WTC11 (cell line): ENCODE data around the gene OBSCN. TPM values are rescaled to one million over a fixed set of nuclear protein-coding genes. Genes with fewer than 3 reads are reported as not detected.
A peak's percentile ranks its signal among the peaks of the same experiment; 100 is the strongest.

Experiments
- ATAC-seq: fragments of 200-7000 bp; cut with Tn5 transposase; 2 replicates; pipeline ENCODE4 v1.10.0; 2021; ENCODE audit warnings: mild to moderate bottlenecking, moderate library complexity
- CTCF ChIA-PET: fragments of 300-600 bp; sonication (Branson Sonifier 250); formaldehyde crosslinking; loops from one replicate; lab custom pipeline; 2021; ENCODE audit warnings: antibody characterized with exemption; lab: Charles Lee
- POLR2A ChIA-PET: fragments of 350-600 bp; sonication (Branson Sonifier 250); formaldehyde crosslinking; loops from one replicate; lab custom pipeline; 2021; ENCODE audit warnings: antibody characterized with exemption; lab: Charles Lee
- DNase-seq: peaks from one replicate; pipeline ENCODE4 v3.0.0; 2021; ENCODE audit warnings: low spot score
- H3K27ac Mint-ChIP-seq: 2 replicates; pipeline ENCODE4 v1.8.0; 2021; ENCODE audit warnings: mixed read lengths
- H3K27me3 Mint-ChIP-seq: 2 replicates; pipeline ENCODE4 v1.8.0; 2021; ENCODE audit warnings: low read depth, mild to moderate bottlenecking, moderate library complexity, mixed read lengths
- H3K36me3 Mint-ChIP-seq: 2 replicates; pipeline ENCODE4 v1.8.0; 2021; ENCODE audit warnings: mixed read lengths
- H3K4me1 Mint-ChIP-seq: 2 replicates; pipeline ENCODE4 v1.8.0; 2022; ENCODE audit warnings: mixed read lengths
- H3K4me3 Mint-ChIP-seq: 2 replicates; pipeline ENCODE4 v1.8.0; 2021; ENCODE audit warnings: mild to moderate bottlenecking, moderate library complexity, mixed read lengths
- H3K9me3 Mint-ChIP-seq: 2 replicates; pipeline ENCODE4 v1.8.0; 2021; ENCODE audit warnings: mixed read lengths
- ARID4B ChIP-seq: sonication (generic); formaldehyde crosslinking; IDR thresholded peaks from 2 replicates; pipeline ENCODE4 v1.8.0; 2023; ENCODE audit warnings: missing genetic modification reagents, mild to moderate bottlenecking, borderline replicate concordance
- ATF1 ChIP-seq: sonication (generic); formaldehyde crosslinking; IDR thresholded peaks from 2 replicates; pipeline ENCODE4 v1.8.1; 2023; ENCODE audit warnings: mild to moderate bottlenecking, moderate library complexity, missing genetic modification reagents
- ATF2 ChIP-seq: sonication (generic); formaldehyde crosslinking; IDR thresholded peaks from 2 replicates; pipeline ENCODE4 v1.8.1; 2022; ENCODE audit warnings: low read depth, missing genetic modification reagents, borderline replicate concordance
- CBFB ChIP-seq: sonication (generic); formaldehyde crosslinking; IDR thresholded peaks from 2 replicates; pipeline ENCODE4 v1.8.1; 2022; ENCODE audit warnings: mild to moderate bottlenecking, low read depth, missing genetic modification reagents
- E2F1 ChIP-seq: sonication (generic); formaldehyde crosslinking; IDR thresholded peaks from 2 replicates; pipeline ENCODE4 v1.8.0; 2022; ENCODE audit warnings: mild to moderate bottlenecking, missing genetic modification reagents
- EMX1 ChIP-seq: fragments of 250-450 bp; sonication (Bioruptor Pico); IDR thresholded peaks from 2 replicates; pipeline ENCODE4 v1.8.0; 2021; ENCODE audit warnings: mild to moderate bottlenecking
- ESRRA ChIP-seq: sonication (generic); formaldehyde crosslinking; IDR thresholded peaks from 2 replicates; pipeline ENCODE4 v1.8.1; 2022; ENCODE audit warnings: mild to moderate bottlenecking, missing genetic modification reagents, borderline replicate concordance
- FOXJ3 ChIP-seq: sonication (generic); formaldehyde crosslinking; IDR thresholded peaks from 2 replicates; pipeline ENCODE4 v1.9.0; 2021; ENCODE audit warnings: missing genetic modification reagents, mild to moderate bottlenecking, borderline replicate concordance
- FOXK1 ChIP-seq: sonication (generic); formaldehyde crosslinking; IDR thresholded peaks from 2 replicates; pipeline ENCODE4 v1.8.0; 2022; ENCODE audit warnings: mild to moderate bottlenecking, moderate library complexity, missing genetic modification reagents
- JUN ChIP-seq: sonication (generic); formaldehyde crosslinking; IDR thresholded peaks from 2 replicates; pipeline ENCODE4 v1.8.0; 2023; ENCODE audit warnings: mild to moderate bottlenecking, missing genetic modification reagents
- MYBL2 ChIP-seq: sonication (generic); formaldehyde crosslinking; IDR thresholded peaks from 2 replicates; pipeline ENCODE4 v1.8.1; 2023; ENCODE audit warnings: mild to moderate bottlenecking, moderate library complexity, missing genetic modification reagents
- PRRX2 ChIP-seq: fragments of 250-450 bp; sonication (Bioruptor Pico); IDR thresholded peaks from 2 replicates; pipeline ENCODE4 v1.8.0; 2021; ENCODE audit warnings: mild to moderate bottlenecking
- RELA ChIP-seq: sonication (generic); formaldehyde crosslinking; IDR thresholded peaks from 2 replicates; pipeline ENCODE4 v1.8.1; 2022; ENCODE audit warnings: missing genetic modification reagents, mild to moderate bottlenecking, borderline replicate concordance
- USF1 ChIP-seq: sonication (generic); formaldehyde crosslinking; IDR thresholded peaks from 2 replicates; pipeline ENCODE4 v1.8.0; 2022; ENCODE audit warnings: mild to moderate bottlenecking, missing genetic modification reagents
- ZMAT4 ChIP-seq: fragments of 250-450 bp; sonication (Bioruptor Pico); IDR thresholded peaks from 2 replicates; pipeline ENCODE4 v1.9.0; 2021; ENCODE audit warnings: mild to moderate bottlenecking
- ZNF263 ChIP-seq: sonication (generic); formaldehyde crosslinking; IDR thresholded peaks from 2 replicates; pipeline ENCODE4 v1.8.1; 2022; ENCODE audit warnings: low read depth, mild to moderate bottlenecking, moderate library complexity, missing genetic modification reagents
- ZNF423 ChIP-seq: fragments of 250-450 bp; sonication (Bioruptor Pico); IDR thresholded peaks from 2 replicates; pipeline ENCODE4 v2.1.2; 2022; ENCODE audit warnings: mild to moderate bottlenecking, moderate library complexity
- ZNF512 ChIP-seq: sonication (generic); formaldehyde crosslinking; IDR thresholded peaks from 2 replicates; pipeline ENCODE4 v1.8.1; 2022; ENCODE audit warnings: missing genetic modification reagents, borderline replicate concordance
- ZNF671 ChIP-seq: fragments of 250-450 bp; sonication (Bioruptor Pico); IDR thresholded peaks from 2 replicates; pipeline ENCODE4 v1.8.0; 2021; ENCODE audit warnings: mild to moderate bottlenecking
- total RNA-seq: library from RNA; stranded (reverse); gene quantifications from 3 replicates; pipeline ENCODE4 v1.2.3, GENCODE V29; 2021

OBSCN gene
- total RNA-seq, 1 experiment from 2014 or later: 38.8 TPM

GRCh38 chr1:228285661-228286504, 78.0 kb downstream of the OBSCN start (continued):
- no peak for TF ChIP-seq ESRRA
- no peak for TF ChIP-seq FOXK1 (CRISPR knock-in tag)
- no peak for TF ChIP-seq RELA (CRISPR knock-in tag)
- TF ChIP-seq FOXJ3 (CRISPR knock-in tag): no peak
- no peak for TF ChIP-seq PRRX2 (CRISPR knock-in tag)
- no peak for TF ChIP-seq E2F1 (CRISPR knock-in tag)
- TF ChIP-seq ATF2 (CRISPR knock-in tag): no peak

GRCh38 chr1:228286505-228287417, 78.9 kb downstream of the OBSCN start:
- CTCF ChIA-PET: interaction anchor here (1.4 kb wide), 1 partner anchor 22 kb away, joined by 3 read pairs; no protein-coding TSS in a partner anchor
- H3K4me1 Mint-ChIP-seq: no peaks in the 10 kb centered on the region
- no peaks in the 10 kb centered on the region for H3K9me3 Mint-ChIP-seq
- DNase-seq (peak; percentile 8), ATAC-seq (no peak)
- no peak overlapping the region for H3K27ac Mint-ChIP-seq
- TF ChIP-seq ZNF423 (CRISPR knock-in tag): no peak
- no peak for TF ChIP-seq ZNF512 (CRISPR knock-in tag)
- no peak for TF ChIP-seq ESRRA
- no peak for TF ChIP-seq USF1 (CRISPR knock-in tag)
- no peak for TF ChIP-seq ZNF671 (CRISPR knock-in tag)
- TF ChIP-seq JUN (CRISPR knock-in tag): no peak
- no peaks in the 10 kb centered on the region for H3K27me3 Mint-ChIP-seq
- POLR2A ChIA-PET: no interaction called here
- H3K36me3 Mint-ChIP-seq: peaks cover 22% of the 10 kb centered on the region
- no peak overlapping the region for H3K4me3 Mint-ChIP-seq

- POLR2A ChIA-PET: no interaction called here
- TF ChIP-seq MYBL2 (CRISPR knock-in tag): no peak
- TF ChIP-seq ARID4B (CRISPR knock-in tag): no peak
- no peak for TF ChIP-seq EMX1 (CRISPR knock-in tag)
- TF ChIP-seq ZNF263: no peak
- TF ChIP-seq ZMAT4 (CRISPR knock-in tag): no peak
- no peak for TF ChIP-seq ATF1 (CRISPR knock-in tag)
- TF ChIP-seq CBFB (CRISPR knock-in tag): no peak
- no peak for TF ChIP-seq PRRX2 (CRISPR knock-in tag)
These were observed 79.9 kb downstream of the OBSCN start for GRCh38 chr1:228287541-228288425.

More at GRCh38 chr1:228287541-228288425, 79.9 kb downstream of the OBSCN start:
- Mint-ChIP-seq H3K27me3 (no peaks in the 10 kb centered on the region), H3K36me3 (peaks cover 19% of the 10 kb centered on the region), H3K9me3 (0 out of 2 replicates have a peak, but pooled peaks cover 3% of the 10 kb centered on the region), H3K4me1 (no peaks in the 10 kb centered on the region), H3K4me3 (no peak overlapping the region), H3K27ac (no peak overlapping the region)
- DNase-seq (peak; percentile 8), ATAC-seq (no peak)
- CTCF ChIA-PET: interaction anchor here (0.5 to 1.4 kb wide), 2 partner anchors 21 to 24 kb away, joined by 3 read pairs; no protein-coding TSS in a partner anchor
